ENCODE results near the gene JMJD7. TPM values are rescaled to one million over a fixed set of nuclear protein-coding genes. Genes with fewer than 3 reads are reported as not detected.
A peak's percentile ranks its signal among the peaks of the same experiment; 100 is the strongest.

JMJD7 gene
- total RNA-seq, 1 donor from 2014 or later = 5.0 TPM

DNA sequence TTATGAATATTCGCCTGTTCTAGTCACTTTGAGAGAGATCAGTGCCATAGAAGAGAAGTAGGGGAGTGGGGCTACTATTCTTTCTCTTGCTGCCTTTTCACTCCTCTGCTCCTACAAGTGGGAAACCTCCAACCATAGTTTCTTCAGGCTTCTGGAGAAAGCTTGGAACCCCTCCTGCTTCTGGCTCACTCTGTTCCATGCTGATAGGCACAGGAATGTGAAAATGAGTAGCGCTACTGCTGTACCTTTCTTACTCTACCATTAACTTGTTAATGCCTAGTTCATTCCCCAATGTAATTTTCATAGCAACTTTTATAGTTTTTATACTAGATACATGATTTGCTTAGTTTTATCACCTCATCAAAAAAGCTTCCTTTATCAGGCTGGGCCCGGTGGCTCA lies 26.7 kb upstream of the JMJD7 start:
- no peak for DNase-seq

DNA sequence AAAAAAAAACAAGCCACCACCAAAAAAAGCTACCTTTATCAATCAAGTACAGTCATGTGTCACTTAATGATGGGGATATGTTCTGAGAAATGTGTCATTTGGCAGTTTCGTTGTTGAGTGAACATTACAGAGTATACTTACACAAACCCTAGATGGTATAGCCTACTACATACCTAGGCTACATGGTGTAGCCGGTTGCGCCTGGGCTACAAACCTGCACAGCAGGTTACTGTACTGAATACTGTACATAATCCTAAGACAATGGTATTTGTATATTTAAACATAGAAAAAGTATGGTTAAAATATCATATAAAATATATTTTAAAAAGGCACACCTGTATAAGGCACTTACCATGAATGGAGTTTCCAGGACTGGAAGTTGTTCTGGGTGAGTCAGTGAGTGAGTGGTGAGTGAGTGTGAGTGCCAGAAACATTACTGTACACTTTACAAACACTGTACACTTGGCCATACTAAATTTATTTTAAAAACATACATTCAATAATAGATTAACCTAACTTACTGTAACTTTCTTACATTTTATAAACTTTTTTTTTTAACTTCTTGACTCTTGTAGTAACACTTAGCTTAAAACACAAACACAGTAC lies 25.9 kb upstream of the JMJD7 start:
- no peak for DNase-seq

DNA sequence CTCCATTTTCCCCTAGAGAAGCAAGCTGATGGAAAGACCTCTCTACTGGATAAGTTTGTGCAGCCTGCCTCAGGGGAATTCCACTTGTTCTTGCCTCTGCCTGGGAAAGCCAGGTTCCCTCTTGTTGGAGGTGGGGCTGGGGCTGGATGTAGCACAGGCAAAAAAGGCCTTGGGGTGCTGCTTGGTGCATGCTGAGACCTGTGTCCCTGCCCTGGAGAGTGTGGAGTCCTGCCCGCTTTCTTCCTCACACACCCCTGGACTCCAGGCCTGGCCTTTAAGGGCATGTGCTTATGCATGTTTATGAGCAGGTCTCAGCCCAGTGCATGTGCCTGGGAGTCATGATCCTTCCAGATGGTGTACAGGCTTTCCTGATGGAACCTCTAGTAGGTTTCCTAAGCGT lies 23.5 kb upstream of the JMJD7 start:
- DNase-seq = no peak

DNA sequence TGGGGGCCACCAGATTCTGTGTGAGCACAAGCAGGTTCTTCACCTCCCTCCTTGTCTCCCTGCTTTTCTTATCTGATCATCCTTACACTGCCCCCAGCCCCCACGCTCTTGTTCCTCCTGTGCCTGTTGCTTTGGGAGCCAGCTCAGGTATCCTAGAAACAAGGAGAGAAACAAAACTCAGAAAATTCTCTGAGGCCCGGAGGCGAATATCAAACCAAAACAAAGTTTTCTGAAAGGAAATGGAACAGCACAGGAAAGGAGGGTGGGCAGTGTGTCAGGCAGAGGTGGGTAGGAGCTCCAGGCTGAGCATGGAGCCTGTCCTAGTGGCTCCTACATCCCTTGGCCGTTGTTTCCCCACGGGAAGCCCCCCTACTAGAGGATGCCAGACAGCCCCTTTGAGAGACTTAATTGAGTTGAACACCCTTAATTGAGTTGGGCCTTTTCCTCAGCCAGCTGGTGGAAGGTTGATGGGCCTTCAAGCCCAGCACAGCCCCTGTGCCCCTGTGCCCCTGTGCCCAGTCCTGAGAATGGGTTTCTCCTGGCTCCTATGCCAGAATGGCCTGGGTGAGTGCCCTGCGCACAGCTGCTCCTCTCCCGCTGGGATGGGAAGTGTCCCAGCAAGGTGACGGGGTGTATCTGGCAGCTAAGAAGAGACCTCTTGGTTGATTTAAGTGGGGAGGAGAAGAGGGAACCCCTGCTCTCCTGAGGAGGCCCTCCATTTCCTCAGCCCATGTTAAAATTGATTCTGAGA lies 22.8 kb upstream of the JMJD7 start:
- DNase-seq = no peak

DNA sequence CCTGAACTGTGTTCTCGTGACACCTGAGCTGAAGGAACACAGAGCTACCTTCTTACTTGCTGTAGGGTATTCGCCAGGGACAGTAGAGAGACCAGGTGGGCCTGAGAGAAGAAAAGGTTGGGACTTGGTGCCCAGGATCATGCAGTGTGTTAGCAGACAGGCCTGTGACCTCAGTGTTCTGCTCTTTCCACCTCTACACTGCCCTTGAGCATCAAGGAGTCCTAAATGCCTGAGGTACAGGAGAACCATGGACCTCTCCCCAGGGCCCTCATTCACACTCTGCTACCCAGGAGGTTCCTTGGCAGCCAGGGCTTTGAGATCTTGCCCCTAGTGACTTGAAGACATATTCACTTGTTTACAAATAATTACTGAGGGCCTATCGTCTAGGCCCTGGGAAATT lies 22.2 kb upstream of the JMJD7 start:
- no peak for DNase-seq

DNA sequence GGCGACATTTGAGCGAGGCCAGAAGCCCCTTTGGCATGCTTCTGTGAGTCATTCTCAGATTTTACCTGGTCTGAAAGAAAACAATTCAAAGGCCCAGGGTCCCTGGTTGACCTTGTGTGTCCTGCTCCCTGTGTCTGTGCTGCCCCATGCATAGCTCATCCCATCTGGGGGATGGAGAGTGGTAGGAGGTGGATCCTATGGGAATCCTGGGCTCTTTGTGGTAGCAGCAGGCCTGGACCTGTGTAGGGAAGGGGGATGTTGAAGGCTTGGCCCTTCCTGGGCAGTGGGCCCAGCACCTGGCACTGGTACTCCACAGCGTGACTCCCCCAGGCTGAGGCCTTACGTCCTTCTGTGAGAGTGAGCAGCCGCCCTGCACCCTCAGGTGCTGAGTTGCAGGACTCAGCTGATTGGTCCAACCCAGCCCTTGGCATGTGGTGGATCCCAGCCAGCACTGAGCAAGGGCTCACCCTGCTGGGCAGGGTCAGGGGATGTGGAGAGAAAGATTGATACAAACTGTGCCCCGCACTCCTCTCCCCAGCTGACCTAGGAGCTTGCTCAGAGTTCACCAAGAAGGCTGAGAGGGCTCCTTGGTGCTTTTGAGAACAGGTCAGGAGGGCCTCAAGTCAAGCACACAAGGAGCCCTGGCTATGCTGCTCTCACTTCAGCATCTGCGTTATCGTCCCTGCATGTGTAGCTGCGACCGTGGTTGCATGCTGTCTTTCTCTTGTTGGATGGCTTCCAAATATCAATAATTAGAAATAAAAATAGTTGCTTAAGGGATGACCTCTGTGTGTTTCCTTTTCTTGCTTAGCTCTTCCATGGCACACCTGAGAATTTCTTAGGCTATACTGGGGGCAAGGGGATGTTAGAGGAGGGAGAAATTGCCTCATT lies 21.4 kb upstream of the JMJD7 start:
- no peak for DNase-seq

DNA sequence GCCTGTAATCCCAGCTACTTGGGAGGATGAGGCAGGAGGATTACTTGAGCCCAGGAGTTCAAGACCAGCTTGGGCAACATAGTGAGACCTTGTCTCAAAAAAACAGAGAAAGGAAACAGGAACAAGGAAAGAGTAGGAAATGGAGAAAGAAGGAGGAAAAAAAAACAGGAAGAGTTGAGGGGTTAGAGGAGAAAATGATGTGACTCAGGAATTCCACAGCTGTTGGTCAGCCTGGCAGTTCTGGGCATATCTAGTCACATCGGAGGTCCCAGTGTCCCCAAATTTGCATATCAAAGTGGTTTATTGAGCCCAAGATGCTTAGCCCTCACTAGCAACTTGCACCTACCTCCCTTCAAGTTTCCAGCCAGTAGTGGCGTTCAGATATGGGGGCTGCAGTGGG lies 18.8 kb upstream of the JMJD7 start:
- no peak for DNase-seq

DNA sequence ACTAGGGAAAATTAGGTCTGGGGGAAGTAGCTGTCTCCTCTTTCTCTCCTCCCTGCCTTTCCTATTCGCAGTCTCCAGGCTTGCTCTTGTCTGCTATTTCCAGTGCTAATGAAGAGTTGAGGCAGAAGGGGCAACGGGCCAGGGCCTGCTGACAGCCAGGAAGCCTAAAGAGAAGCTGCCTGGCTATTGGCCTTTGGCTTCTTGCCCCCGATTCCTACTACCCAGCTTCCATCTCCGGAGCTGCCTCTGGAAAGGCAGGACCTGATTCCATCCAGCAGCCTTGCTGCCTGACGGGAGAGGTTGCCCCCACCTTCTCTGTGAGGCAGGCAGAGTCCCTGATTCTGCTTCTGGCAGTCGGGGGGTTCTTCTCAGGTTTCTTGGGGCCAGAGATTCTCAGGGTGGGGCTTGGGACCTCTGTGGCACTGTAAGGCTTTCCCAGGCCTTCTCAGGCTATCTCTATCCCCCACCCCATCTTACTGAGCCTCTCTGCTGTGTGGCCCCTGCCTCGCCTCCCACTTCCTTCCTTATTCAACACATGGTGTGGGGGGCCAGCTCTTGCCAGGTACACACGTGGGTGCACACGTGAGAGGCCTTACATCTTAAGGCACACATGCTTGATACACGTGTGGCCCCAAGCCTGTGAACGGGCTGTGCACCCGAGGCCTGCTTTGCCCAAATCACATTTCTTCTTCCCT lies 18.2 kb upstream of the JMJD7 start:
- no peak for DNase-seq

DNA sequence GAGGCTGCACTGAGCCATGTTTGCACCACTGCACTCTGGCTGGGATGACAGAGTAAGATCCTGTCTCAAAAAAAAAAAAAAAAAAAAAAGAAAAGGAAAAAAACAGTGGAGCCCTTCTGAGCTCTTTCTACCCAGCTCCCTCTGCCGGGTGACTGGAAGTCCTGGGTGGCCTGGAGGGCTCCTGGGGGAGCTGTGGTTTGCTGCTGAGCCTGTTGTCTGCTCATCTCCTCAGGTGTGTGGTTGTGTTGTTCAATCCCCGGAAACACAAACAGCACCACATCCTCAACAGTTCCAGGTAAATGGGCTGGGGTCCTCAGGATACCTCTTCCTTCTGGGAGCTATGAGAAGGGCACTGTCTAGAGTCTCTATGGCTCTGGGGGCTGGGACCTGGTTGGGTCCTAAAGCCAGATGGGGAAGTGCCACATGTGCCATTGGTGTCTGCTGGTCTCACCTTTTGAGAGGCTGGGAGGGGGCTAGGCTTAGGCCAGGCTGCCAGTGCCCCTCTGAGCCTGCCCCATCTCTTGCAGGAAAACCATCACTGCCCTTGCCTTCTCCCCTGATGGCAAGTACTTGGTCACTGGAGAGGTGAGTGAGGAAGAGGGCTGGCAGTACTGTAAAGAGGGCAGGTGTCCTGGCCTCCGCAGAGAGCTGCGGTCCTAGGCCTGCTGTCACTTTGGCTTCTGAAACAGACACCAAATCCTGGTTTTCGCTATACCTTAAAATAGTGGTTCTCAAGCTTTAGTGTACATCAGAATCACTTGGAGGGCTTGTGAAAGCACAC lies 17.1 kb upstream of the JMJD7 start:
- no peak for DNase-seq

DNA sequence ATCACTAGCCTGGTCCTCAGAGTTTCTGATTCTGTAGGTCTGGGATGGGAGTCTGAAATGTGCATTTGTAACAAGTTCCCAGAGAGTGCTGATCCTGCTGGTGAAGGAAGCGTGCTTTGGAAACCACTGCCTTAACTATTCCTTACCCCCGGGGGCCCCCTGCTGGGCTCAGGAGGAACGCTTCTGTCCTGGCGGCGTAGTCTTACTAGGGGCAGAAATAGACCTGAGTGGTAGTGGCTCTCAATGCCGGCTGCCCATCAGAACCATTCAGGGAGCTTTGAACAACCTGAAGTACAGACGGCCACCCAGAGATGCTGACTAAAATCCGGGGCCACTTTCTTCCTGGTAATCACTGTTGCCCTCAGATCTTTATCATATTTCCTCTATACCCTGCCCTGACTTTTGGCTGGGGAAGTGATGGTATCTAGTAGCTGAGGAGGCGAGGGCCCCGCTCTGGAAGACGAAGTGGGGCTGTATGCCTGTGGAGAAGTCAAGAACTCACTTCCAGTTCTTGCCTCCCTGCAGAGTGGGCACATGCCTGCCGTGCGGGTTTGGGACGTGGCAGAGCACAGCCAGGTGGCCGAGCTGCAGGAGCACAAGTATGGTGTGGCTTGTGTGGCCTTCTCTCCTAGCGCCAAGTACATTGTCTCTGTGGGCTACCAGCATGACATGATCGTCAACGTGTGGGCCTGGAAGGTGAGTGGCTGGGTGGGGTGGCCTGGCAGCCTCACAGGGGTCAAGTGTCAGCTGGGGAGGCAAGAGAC lies 16.3 kb upstream of the JMJD7 start:
- DNase-seq = peak; percentile 70

DNA sequence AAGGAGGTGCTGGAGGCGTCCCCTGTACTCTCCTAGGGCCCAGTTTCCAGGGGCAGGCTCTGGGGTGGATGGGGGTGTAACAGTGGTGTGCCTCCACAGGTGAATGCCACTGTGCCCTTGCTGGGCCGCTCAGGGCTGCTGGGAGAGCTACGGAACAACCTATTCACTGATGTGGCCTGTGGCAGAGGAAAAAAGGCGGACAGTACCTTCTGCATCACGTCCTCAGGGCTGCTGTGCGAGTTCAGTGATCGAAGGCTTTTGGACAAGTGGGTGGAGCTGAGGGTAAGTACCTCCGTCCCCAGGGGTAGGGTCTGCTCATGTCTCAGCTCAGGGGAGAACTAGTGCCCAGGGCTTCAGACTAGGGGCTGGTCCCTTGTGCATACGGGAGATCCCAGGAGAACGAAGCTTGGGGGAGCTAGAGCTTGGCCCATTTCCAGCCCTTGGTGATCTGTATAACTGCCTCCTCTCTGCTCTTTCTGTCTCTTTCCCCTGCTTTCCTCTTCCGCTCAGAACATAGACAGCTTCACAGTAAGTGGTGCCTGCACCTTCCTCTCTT lies 15.0 kb upstream of the JMJD7 start:
- DNase-seq = no peak

DNA sequence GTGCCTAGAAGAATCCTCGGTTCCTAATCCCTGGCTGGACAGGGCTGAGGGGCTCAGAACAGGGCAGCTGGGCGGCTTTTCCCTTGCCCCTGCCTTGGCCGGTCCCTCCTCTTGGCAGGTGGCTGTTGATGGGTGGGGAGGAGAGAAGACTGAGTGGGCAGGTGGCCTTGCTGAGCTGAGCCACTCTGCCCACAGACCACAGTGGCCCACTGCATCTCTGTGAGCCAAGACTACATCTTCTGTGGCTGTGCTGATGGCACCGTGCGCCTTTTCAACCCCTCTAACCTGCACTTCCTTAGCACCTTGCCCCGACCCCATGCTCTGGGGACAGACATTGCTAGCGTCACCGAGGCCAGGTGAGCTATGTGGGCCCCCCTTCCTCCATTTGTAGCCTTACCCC lies 14.5 kb upstream of the JMJD7 start:
- DNase-seq = no peak

DNA sequence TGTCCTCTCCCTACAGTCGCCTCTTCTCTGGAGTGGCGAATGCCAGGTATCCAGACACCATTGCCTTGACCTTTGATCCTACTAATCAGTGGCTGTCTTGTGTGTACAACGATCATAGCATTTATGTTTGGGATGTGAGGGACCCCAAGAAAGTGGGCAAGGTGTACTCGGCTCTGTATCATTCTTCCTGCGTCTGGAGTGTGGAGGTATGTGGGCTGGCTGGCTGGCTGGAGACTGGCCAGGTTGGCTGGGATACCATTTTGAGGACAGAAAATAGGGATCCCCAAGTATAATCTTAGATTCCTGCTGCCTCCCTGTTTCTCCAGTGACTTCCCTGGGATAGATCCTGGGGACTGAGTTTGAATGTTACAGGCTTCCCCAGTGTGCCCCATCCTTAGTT lies 13.4 kb upstream of the JMJD7 start:
- no peak for DNase-seq

DNA sequence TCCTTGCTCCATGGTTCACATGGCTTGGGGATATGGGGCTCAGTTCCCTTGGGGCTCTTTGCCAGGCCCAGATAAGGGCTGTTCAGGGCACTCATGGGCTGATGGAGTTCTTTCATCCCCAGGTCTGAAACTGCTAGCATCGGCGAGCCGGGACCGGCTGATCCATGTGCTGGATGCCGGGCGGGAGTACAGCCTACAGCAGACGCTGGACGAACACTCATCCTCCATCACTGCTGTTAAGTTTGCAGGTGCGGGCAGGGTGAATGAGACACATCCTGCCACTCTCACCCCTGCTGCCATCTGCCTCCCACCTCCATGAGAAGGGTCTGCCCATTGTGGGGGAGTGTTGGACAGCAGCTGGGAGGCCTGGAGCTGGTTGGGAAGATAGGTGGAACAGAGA lies 11.1 kb upstream of the JMJD7 start:
- DNase-seq = no peak

DNA sequence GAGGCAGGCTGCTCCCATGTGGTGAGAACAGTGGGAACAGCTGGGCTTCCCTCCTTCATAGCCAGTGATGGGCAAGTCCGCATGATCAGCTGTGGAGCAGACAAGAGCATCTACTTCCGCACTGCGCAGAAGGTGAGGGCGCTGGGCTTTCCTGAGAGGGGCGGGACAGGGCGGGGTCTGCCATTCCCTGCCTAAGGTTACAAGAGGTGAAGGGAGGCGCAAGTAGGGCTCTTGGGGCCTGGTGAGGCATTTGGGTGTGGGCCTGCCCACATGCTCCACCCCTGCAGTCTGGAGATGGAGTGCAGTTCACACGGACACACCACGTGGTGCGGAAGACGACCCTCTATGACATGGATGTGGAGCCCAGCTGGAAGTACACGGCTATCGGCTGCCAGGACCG lies 10.6 kb upstream of the JMJD7 start:
- DNase-seq = no peak

DNA sequence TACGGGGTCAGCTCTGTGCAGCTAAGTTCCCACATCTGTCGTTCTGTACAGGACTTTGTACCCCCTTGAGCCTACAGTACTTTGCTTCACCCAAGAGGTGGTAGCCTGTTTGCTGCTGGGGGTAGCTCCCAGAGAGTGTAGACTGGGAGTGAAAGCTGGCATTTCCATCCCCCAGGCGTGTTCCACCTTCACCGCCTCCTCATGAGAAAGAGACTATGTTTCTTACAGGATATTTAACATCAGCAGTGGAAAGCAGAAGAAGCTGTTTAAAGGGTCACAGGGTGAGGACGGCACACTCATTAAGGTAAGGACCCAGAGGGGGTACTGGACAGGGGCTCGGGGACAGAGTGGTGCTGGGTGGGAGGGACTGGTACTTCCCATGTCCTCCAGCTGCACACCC lies 10.1 kb upstream of the JMJD7 start:
- no peak for DNase-seq

DNA sequence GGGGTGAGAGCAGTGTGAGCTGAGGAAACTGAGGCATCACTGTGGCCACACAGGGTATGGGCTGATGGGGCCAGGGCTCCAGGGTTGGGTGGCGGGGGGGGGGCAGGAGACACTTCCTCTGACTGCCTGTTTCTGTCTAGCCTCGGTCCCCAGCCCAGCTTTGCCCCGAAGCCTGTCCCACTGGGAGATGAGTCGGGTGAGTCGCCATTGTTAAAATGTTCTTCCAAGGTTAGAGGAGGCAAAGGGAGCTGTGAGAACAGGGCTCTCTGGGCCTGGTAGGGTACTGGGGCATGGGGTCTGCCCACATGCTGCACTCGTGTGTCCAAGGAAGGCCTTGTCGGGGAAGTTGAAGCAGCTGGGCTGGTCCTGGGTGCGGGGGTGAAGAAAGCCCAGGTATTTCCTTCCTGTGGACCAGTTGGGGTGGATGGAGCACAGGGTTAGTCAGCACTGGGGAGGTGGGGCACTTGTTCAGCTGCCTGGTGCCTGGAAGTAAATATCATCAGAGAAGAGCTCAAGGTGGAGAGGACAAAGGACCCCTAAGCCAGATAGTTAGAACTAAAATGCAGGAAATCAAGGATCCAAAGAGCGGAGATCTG lies 8.3 kb upstream of the JMJD7 start:
- DNase-seq = no peak

DNA sequence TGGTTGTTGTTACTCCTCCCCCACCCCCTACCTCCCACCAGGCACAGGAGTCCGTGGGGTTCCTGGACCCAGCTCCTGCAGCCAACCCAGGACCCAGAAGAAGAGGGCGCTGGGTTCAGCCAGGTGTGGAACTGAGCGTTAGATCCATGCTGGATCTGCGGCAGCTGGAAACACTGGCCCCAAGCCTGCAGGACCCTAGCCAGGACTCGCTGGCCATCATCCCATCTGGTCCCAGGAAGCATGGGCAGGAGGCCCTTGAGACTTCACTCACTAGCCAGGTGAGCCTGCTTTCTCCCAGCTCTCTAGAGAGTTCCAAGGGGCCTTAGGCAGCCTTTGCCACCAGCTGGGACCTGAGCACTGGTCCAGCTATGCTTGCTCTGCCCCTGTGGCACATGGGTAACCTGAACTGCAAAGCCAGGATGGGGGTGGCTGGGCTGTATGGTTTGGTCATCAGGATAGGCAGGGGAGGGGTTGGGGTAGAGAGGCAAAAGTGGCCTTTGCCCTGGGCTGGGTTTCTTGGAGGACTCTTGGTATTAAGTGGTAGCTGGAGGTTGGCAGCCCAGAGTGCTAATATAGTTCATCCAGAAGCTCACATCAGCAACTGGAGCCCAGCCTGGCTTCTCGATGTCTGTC lies 7.0 kb upstream of the JMJD7 start:
- DNase-seq = no peak

DNA sequence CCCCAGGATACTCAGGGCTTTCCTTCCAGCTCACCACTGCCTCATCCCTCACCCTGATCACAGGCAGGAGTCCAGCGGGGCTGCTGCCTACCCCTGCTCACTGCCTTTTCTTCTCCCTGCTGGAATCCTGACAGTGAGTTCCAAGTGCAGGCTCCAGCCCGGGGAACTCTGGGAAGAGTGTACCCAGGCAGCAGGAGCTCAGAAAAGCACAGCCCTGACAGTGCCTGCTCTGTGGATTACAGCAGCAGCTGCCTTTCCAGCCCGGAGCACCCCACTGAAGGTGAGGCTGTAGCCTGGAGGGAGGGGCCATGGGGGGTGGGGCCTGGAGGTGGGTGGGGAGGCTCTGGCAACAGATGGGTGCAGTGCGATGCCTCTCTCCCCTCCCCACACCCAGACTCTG lies 6.1 kb upstream of the JMJD7 start:
- DNase-seq = no peak

DNA sequence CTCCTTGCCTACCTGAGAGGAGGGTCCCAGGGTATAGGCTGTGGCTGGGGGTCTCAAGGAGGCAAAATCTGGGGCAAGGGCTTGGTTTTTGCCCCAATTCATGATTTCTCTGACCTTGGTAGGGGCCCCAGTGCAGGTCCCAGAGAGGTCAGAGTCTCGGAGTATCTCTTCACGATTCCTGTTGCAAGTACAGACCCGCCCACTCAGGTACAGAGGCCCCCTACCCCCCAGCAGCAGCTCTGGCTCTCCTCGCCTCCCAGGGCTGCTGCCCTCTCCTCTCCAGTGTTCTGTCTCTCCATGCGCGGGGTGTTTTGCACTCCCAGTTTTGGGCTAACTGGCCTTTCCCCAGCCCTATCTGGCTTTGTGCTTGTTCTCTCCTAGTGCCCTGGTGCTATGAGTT lies 5.4 kb upstream of the JMJD7 start:
- DNase-seq = no peak
